ENCODE results near the gene NINJ2.

- TF ChIP-seq POLR2A (IDR thresholded peaks at IDR 0.05) = no peak
- TF ChIP-seq, protein P1, sequence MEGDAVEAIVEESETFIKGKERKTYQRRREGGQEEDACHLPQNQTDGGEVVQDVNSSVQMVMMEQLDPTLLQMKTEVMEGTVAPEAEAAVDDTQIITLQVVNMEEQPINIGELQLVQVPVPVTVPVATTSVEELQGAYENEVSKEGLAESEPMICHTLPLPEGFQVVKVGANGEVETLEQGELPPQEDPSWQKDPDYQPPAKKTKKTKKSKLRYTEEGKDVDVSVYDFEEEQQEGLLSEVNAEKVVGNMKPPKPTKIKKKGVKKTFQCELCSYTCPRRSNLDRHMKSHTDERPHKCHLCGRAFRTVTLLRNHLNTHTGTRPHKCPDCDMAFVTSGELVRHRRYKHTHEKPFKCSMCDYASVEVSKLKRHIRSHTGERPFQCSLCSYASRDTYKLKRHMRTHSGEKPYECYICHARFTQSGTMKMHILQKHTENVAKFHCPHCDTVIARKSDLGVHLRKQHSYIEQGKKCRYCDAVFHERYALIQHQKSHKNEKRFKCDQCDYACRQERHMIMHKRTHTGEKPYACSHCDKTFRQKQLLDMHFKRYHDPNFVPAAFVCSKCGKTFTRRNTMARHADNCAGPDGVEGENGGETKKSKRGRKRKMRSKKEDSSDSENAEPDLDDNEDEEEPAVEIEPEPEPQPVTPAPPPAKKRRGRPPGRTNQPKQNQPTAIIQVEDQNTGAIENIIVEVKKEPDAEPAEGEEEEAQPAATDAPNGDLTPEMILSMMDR (IDR thresholded peaks at IDR 0.05) = no peak
- TF ChIP-seq POLR2AphosphoS5 (IDR thresholded peaks at IDR 0.05) = no peak
- no peak for TF ChIP-seq EP300 (IDR thresholded peaks at IDR 0.05)
Observed at GRCh38 chr12:581321-581720, 81.9 kb downstream of the NINJ2 start.
